CD14-positive monocyte (primary cell): Measurements from ENCODE around the gene CCL16. TPM values are rescaled to one million over a fixed set of nuclear protein-coding genes. Genes with fewer than 3 reads are reported as not detected.
A peak's percentile ranks its signal among the peaks of the same experiment; 100 is the strongest.

Experiments used
- DNase-seq, 3 donors: peaks; one replicate each; pipeline ENCODE4 v3.0.0-alpha.2; 2011 to 2022
- H2AFZ ChIP-seq: 2 replicates; pipeline ENCODE4 v1.6.0; 2012; ENCODE audit warnings: mild to moderate bottlenecking, low read depth, low read length, inconsistent platforms; ENCODE audit not compliant: insufficient read depth, poor library complexity, severe bottlenecking
- H3K27ac ChIP-seq, 2 donors: 1 replicate in 1 of 2; 2 replicates in 1 of 2; pipeline ENCODE4 v1.5.1; 2012 to 2013; ENCODE audit warnings: low read length in 2 of 2, control low read depth in 1 of 2, inconsistent platforms in 1 of 2, low read depth in 1 of 2, mild to moderate bottlenecking in 1 of 2
- H3K27me3 ChIP-seq, 2 donors: one replicate each; pipeline versions ENCODE4 v1.6.0 to v1.6.1; 2011 to 2013; ENCODE audit warnings: low read length in 2 of 2; ENCODE audit not compliant: control insufficient read depth in 2 of 2, insufficient read depth in 2 of 2
- H3K36me3 ChIP-seq, 2 donors: replicated peaks in 1 of 2; 1 replicate in 1 of 2; 2 replicates in 1 of 2; pipeline versions ENCODE4 v1.5.1 to v1.6.1; 2012 to 2013; ENCODE audit warnings: low read length in 2 of 2, control low read depth in 1 of 2, inconsistent platforms in 1 of 2, mild to moderate bottlenecking in 1 of 2; ENCODE audit not compliant: insufficient read depth in 2 of 2, control insufficient read depth in 1 of 2
- H3K4me1 ChIP-seq, 2 donors: 1 replicate in 1 of 2; 2 replicates in 1 of 2; pipeline versions ENCODE4 v1.5.1 to v1.6.1; 2012 to 2013; ENCODE audit warnings: low read length in 2 of 2, control low read depth in 1 of 2, inconsistent platforms in 1 of 2, mild to moderate bottlenecking in 1 of 2, moderate library complexity in 1 of 2; ENCODE audit not compliant: insufficient read depth in 2 of 2, control insufficient read depth in 1 of 2
- H3K4me2 ChIP-seq: replicated peaks from 2 replicates; pipeline ENCODE3; 2012; ENCODE audit warnings: low read length, moderate library complexity, mild to moderate bottlenecking; ENCODE audit not compliant: poor library complexity, severe bottlenecking; ENCODE audit errors: extremely low read depth
- H3K4me3 ChIP-seq, 3 experiments: fragments of 200-600 bp in 1 of 3; sonication (generic) in 1 of 3; replicated peaks in 1 of 3; 1 replicate in 2 of 3; 2 replicates in 1 of 3; pipeline ENCODE4 v1.5.1; 2011 to 2013; ENCODE audit warnings: low read length in 3 of 3, mild to moderate bottlenecking in 3 of 3, control low read depth in 2 of 3, low read depth in 2 of 3, inconsistent platforms in 1 of 3, moderate library complexity in 1 of 3
- H3K79me2 ChIP-seq: 2 replicates; pipeline ENCODE4 v1.6.0; 2012; ENCODE audit warnings: mild to moderate bottlenecking, control low read depth, inconsistent platforms, low read length, moderate library complexity; ENCODE audit not compliant: insufficient read depth
- H3K9ac ChIP-seq: 2 replicates; pipeline ENCODE4 v1.6.0; 2017; ENCODE audit warnings: low read length, mild to moderate bottlenecking; ENCODE audit not compliant: insufficient read depth, poor library complexity, severe bottlenecking
- H3K9me3 ChIP-seq, 2 donors: replicated peaks in 1 of 2; 1 replicate in 1 of 2; 2 replicates in 1 of 2; pipeline versions ENCODE4 v1.5.1 to v1.6.1; 2012 to 2013; ENCODE audit warnings: low read length in 2 of 2, control low read depth in 1 of 2; ENCODE audit not compliant: control insufficient read depth in 1 of 2, insufficient read depth in 1 of 2
- H4K20me1 ChIP-seq: 2 replicates; pipeline ENCODE4 v1.6.0; 2012; ENCODE audit warnings: mild to moderate bottlenecking, low read length, control low read depth, moderate library complexity; ENCODE audit not compliant: insufficient read depth
- H3K27ac Mint-ChIP-seq, 7 donors: one replicate each; pipeline ENCODE4 v1.8.0; 2020; ENCODE audit warnings: mild to moderate bottlenecking in 7 of 7, mixed read lengths in 7 of 7, moderate library complexity in 6 of 7, inconsistent platforms in 2 of 7
- H3K27me3 Mint-ChIP-seq, 3 donors: one replicate each; pipeline ENCODE4 v1.8.0; 2021 to 2022; ENCODE audit warnings: low read depth in 3 of 3, mild to moderate bottlenecking in 3 of 3, mixed read lengths in 3 of 3, moderate library complexity in 3 of 3, inconsistent platforms in 1 of 3
- H3K36me3 Mint-ChIP-seq, 2 donors: one replicate each; pipeline ENCODE4 v1.8.0; 2020; ENCODE audit warnings: mixed read lengths in 2 of 2, inconsistent platforms in 1 of 2, mild to moderate bottlenecking in 1 of 2
- H3K4me1 Mint-ChIP-seq: one replicate; pipeline ENCODE4 v1.8.0; 2020; ENCODE audit warnings: mild to moderate bottlenecking, mixed read lengths
- H3K4me3 Mint-ChIP-seq, 2 donors: one replicate each; pipeline ENCODE4 v1.8.0; 2020; ENCODE audit warnings: mild to moderate bottlenecking in 2 of 2, mixed read lengths in 2 of 2, moderate library complexity in 1 of 2
- H3K9me3 Mint-ChIP-seq, 7 donors: one replicate each; pipeline ENCODE4 v1.8.0; 2020 to 2022; ENCODE audit warnings: mixed read lengths in 7 of 7, mild to moderate bottlenecking in 6 of 7, moderate library complexity in 6 of 7, inconsistent platforms in 2 of 7
- CTCF ChIP-seq: fragments of 200-600 bp; IDR thresholded peaks from one replicate; pipeline ENCODE4 v1.8.0; 2022; ENCODE audit warnings: antibody characterized with exemption, mild to moderate bottlenecking
- WGBS: methylation state at CpG from one replicate; pipeline ENCODE4 v1.1.5; 2013; ENCODE audit warnings: missing lambda C conversion rate; ENCODE audit not compliant: insufficient coverage; 5-methylcytosine and 5-hydroxymethylcytosine counted together
- intact Hi-C, 2 donors: fragments of 100-400 bp; cut with micrococcal nuclease; formaldehyde crosslinking; loops; one replicate each; pipeline versions ENCODE4 v1.15.0 to v1.15.1; 2023
- polyA plus RNA-seq, 3 donors: library from polyadenylated mRNA; depleted of rRNA in 1 of 3; unstranded in 2 of 3; stranded (reverse) in 1 of 3; fragments of 300-500 nt in 2 of 3; fragments of >200 nt in 1 of 3; fragmentation: Illumina TruSeq in 2 of 3; gene quantifications; 1 replicate in 2 of 3; 2 replicates in 1 of 3; pipeline ENCODE4 v1.2.3, GENCODE V29; 2012 to 2021

The CCL16 gene
- polyA plus RNA-seq, 3 donors = not detected

GRCh38 chr17:35978346-35978745, 3.0 kb downstream of the CCL16 start:
- H3K4me1 Mint-ChIP-seq = no peaks in the 10 kb centered on the region
- H2AFZ ChIP-seq = no peak overlapping the region
- WGBS = no CpG with 5 or more reads among the region's 3 CpGs

GRCh38 chr17:35977509-35977908, 3.8 kb downstream of the CCL16 start:
- no peaks in the 10 kb centered on the region for H3K4me1 ChIP-seq
- TF ChIP-seq CTCF = no peak
- no peaks in the 10 kb centered on the region for H3K36me3 ChIP-seq
- DNase-seq = no peak
- H3K4me3 ChIP-seq = no peak overlapping the region
- H3K27me3 ChIP-seq = no peaks in the 10 kb centered on the region
- Mint-ChIP-seq H3K27ac (peak overlapping the region in 1 of 7 donors; percentile 4), H3K36me3 (no peaks in the 10 kb centered on the region), H3K27me3 (peaks cover 0 to 4% (median 4%) of the 10 kb centered on the region in 3 donors), H3K4me3 (no peak overlapping the region), H3K4me1 (peaks cover 2% of the 10 kb centered on the region), H3K9me3 (no peaks in the 10 kb centered on the region)
- no peak overlapping the region for H3K27ac ChIP-seq
- H3K9me3 ChIP-seq = no peaks in the 10 kb centered on the region
- H3K9ac ChIP-seq = no peak overlapping the region
- intact Hi-C loops = loop anchor here (5.0 to 10.0 kb wide), 2 partner anchors 95 to 507 kb away; partner anchors contain the start of gene ZNHIT3 (in 1 of the 2)
- no peaks in the 10 kb centered on the region for H4K20me1 ChIP-seq
- 87% methylated on average over 6 of the region's 7 CpGs for WGBS
- no peak overlapping the region for H3K4me2 ChIP-seq
- H2AFZ ChIP-seq = no peak overlapping the region
- no peaks in the 10 kb centered on the region for H3K79me2 ChIP-seq

More at GRCh38 chr17:35978346-35978745, 3.0 kb downstream of the CCL16 start:
- Mint-ChIP-seq H3K36me3 (no peaks in the 10 kb centered on the region), H3K4me3 (no peak overlapping the region), H3K27ac (no peak overlapping the region), H3K9me3 (no peaks in the 10 kb centered on the region), H3K27me3 (peaks cover 0 to 2% (median 2%) of the 10 kb centered on the region in 3 donors)
- Histone ChIP-seq H3K4me1 (no peaks in the 10 kb centered on the region), H3K27ac (no peak overlapping the region), H3K4me2 (no peak overlapping the region), H3K27me3 (no peaks in the 10 kb centered on the region), H3K4me3 (no peak overlapping the region), H3K9me3 (no peaks in the 10 kb centered on the region), H3K9ac (no peak overlapping the region), H3K79me2 (no peaks in the 10 kb centered on the region), H4K20me1 (no peaks in the 10 kb centered on the region), H3K36me3 (no peaks in the 10 kb centered on the region)
- no peak for DNase-seq
- no peak for TF ChIP-seq CTCF
- intact Hi-C loops = loop anchor here (5.0 to 10.0 kb wide), 2 partner anchors 94 to 506 kb away; partner anchors contain the start of gene ZNHIT3 (in 1 of the 2)
